Colonic mucosa (tissue), 4 donors: ENCODE measurements around the gene INPP5F. TPM values are rescaled to one million over a fixed set of nuclear protein-coding genes. Genes with fewer than 3 reads are reported as not detected.

Source experiments
- DNase-seq: peaks from one replicate; pipeline ENCODE4 v3.0.0-alpha.2; 2020
- H3K27ac ChIP-seq: fragments of 200-600 bp; one replicate; pipeline ENCODE4 v1.8.0; 2021
- H3K27me3 ChIP-seq: fragments of 200-600 bp; one replicate; pipeline ENCODE4 v1.8.0; 2021
- H3K36me3 ChIP-seq: fragments of 200-600 bp; one replicate; pipeline ENCODE4 v1.8.0; 2021
- H3K4me1 ChIP-seq: fragments of 200-600 bp; one replicate; pipeline ENCODE4 v1.8.0; 2021; ENCODE audit warnings: mild to moderate bottlenecking
- H3K4me3 ChIP-seq: fragments of 200-600 bp; one replicate; pipeline ENCODE4 v1.8.0; 2021
- H3K9ac ChIP-seq, 2 donors: one replicate each; pipeline ENCODE4 v1.7.0; 2013; ENCODE audit warnings: control low read depth in 2 of 2, low read depth in 2 of 2, low read length in 2 of 2
- H3K9me3 ChIP-seq: fragments of 200-600 bp; one replicate; pipeline ENCODE4 v1.8.0; 2021
- CTCF ChIP-seq: fragments of 200-600 bp; IDR thresholded peaks from one replicate; pipeline ENCODE4 v1.8.0; 2022; ENCODE audit warnings: antibody characterized with exemption, mild to moderate bottlenecking
- intact Hi-C: fragments of 100-400 bp; cut with DNase I; formaldehyde crosslinking; loops from one replicate; pipeline ENCODE4 v1.14.1; 2022
- total RNA-seq, 2 donors: library from RNA; stranded (reverse); fragmentation: NEBNext Ultra II Directional in 1 of 2; extraction: Animal tissue kit (Norgen Biotek cat#: 25700) in 1 of 2; gene quantifications; one replicate each; pipeline ENCODE4 v1.2.1, GENCODE V29; 2021
- donor health status: healthy.
- donor health status: DM: no; HTN: no; CAD: no.
- donor health status: DM: no; HTN: no; CAD: no.

Gene INPP5F
- total RNA-seq, 2 donors from 2014 or later, result 12.6 to 15.6 TPM

GRCh38 chr10:119801176-119801575, 75.3 kb downstream of the INPP5F start:
- no peaks in the 10 kb centered on the region for H3K9me3 ChIP-seq
- intact Hi-C loops, result no loop called here
- no peaks in the 10 kb centered on the region for H3K4me1 ChIP-seq
- no peak for TF ChIP-seq CTCF
- DNase-seq, result no peak
- no peak overlapping the region for H3K4me3 ChIP-seq
- H3K9ac ChIP-seq, result no peak overlapping the region
- H3K27ac ChIP-seq, result no peak overlapping the region
- no peaks in the 10 kb centered on the region for H3K27me3 ChIP-seq
- H3K36me3 ChIP-seq, result peaks cover 4% of the 10 kb centered on the region

GRCh38 chr10:119801998-119802538, 76.2 kb downstream of the INPP5F start:
- no peak for TF ChIP-seq CTCF
- Histone ChIP-seq H3K9me3 (no peaks in the 10 kb centered on the region), H3K36me3 (peaks cover 4% of the 10 kb centered on the region), H3K27me3 (no peaks in the 10 kb centered on the region), H3K27ac (no peak overlapping the region), H3K4me1 (no peaks in the 10 kb centered on the region), H3K4me3 (no peak overlapping the region), H3K9ac (no peak overlapping the region)
- DNase-seq, result no peak
- intact Hi-C loops, result no loop called here

- no peak overlapping the region for H3K27ac ChIP-seq
- H3K4me3 ChIP-seq, result no peak overlapping the region
- no peak overlapping the region for H3K9ac ChIP-seq
- intact Hi-C loops, result no loop called here
- no peak for TF ChIP-seq CTCF
- H3K27me3 ChIP-seq, result no peaks in the 10 kb centered on the region
- no peaks in the 10 kb centered on the region for H3K4me1 ChIP-seq
- no peak for DNase-seq
- H3K36me3 ChIP-seq, result peaks cover 4% of the 10 kb centered on the region
- no peaks in the 10 kb centered on the region for H3K9me3 ChIP-seq
Observed at GRCh38 chr10:119803264-119803663, 77.4 kb downstream of the INPP5F start.

GRCh38 chr10:119805702-119806230, 79.9 kb downstream of the INPP5F start:
- no peaks in the 10 kb centered on the region for H3K27me3 ChIP-seq
- H3K36me3 ChIP-seq, result peaks cover 4% of the 10 kb centered on the region
- no peaks in the 10 kb centered on the region for H3K4me1 ChIP-seq
- intact Hi-C loops, result no loop called here
- TF ChIP-seq CTCF, result no peak
- no peaks in the 10 kb centered on the region for H3K9me3 ChIP-seq
- H3K4me3 ChIP-seq, result no peak overlapping the region
- DNase-seq, result no peak
- H3K27ac ChIP-seq, result no peak overlapping the region
- H3K9ac ChIP-seq, result no peak overlapping the region

- TF ChIP-seq CTCF, result no peak
- intact Hi-C loops, result no loop called here
- H3K9ac ChIP-seq, result no peak overlapping the region
- no peak overlapping the region for H3K4me3 ChIP-seq
- H3K36me3 ChIP-seq, result peaks cover 4% of the 10 kb centered on the region
- H3K9me3 ChIP-seq, result no peaks in the 10 kb centered on the region
- H3K4me1 ChIP-seq, result no peaks in the 10 kb centered on the region
- no peaks in the 10 kb centered on the region for H3K27me3 ChIP-seq
- no peak overlapping the region for H3K27ac ChIP-seq
- DNase-seq, result no peak
Observed at GRCh38 chr10:119806334-119807130, 80.7 kb downstream of the INPP5F start.
